NB4 (cell line): ENCODE data around the gene DCLRE1A.

Experiments used
- CTCF ChIP-seq: IDR thresholded peaks from one replicate; pipeline ENCODE4 v1.5.1; 2012; ENCODE audit warnings: low read depth, low read length
- MAX ChIP-seq: IDR thresholded peaks from 2 replicates; pipeline ENCODE4 v1.6.1; 2011; ENCODE audit warnings: low read depth, low read length
- POLR2A ChIP-seq: IDR thresholded peaks from 2 replicates; pipeline ENCODE4 v1.6.1; 2011; ENCODE audit warnings: mild to moderate bottlenecking; ENCODE audit not compliant: insufficient read length; ENCODE audit errors: extremely low read depth

- no peak for TF ChIP-seq CTCF
- TF ChIP-seq MAX, result no peak
- TF ChIP-seq POLR2A, result no peak
Measured at GRCh38 chr10:113899952-113900598, 46.2 kb upstream of the DCLRE1A start.
